K562 (cell line): ENCODE results near the gene NDUFS8.

Source experiments
- CTCF ChIP-seq, 3 experiments: IDR thresholded peaks in 2 of 3; conservative IDR thresholded peaks in 1 of 3; 2 replicates each; pipeline ENCODE4 v1.5.1; 2011 to 2012; ENCODE audit warnings: low read length in 3 of 3, mild to moderate bottlenecking in 3 of 3, control low read depth in 2 of 3, improper control_type of control experiment in 1 of 3, inconsistent platforms in 1 of 3, low read depth in 1 of 3, mixed read lengths in 1 of 3, moderate library complexity in 1 of 3; ENCODE audit not compliant: insufficient read depth in 2 of 3
- ELF1 ChIP-seq: fragments of 200-800 bp; sonication (Bioruptor generic); IDR thresholded peaks from 2 replicates; pipeline ENCODE4 v1.6.1; 2016; ENCODE audit warnings: missing genetic modification characterization, missing compliant biosample characterization
- EZH2 ChIP-seq: IDR thresholded peaks from 2 replicates; pipeline ENCODE4 v1.6.1; 2012; ENCODE audit warnings: low read depth, mild to moderate bottlenecking, inconsistent platforms, low read length, borderline replicate concordance
- KLF16 ChIP-seq: IDR thresholded peaks from 2 replicates; pipeline ENCODE4 v1.6.1; 2016; ENCODE audit warnings: antibody characterized with exemption
- NFIX ChIP-seq: fragments of 250-450 bp; sonication (Bioruptor Pico); IDR thresholded peaks from 2 replicates; pipeline ENCODE4 v1.4.0; 2020; ENCODE audit warnings: low read depth, mild to moderate bottlenecking, moderate library complexity
- NR3C1 ChIP-seq: sonication (generic); formaldehyde crosslinking; IDR thresholded peaks from 2 replicates; pipeline ENCODE4 v1.8.1; 2022; ENCODE audit warnings: missing genetic modification reagents
- RAD21 ChIP-seq, 2 experiments: fragments of 250-450 bp in 1 of 2; fragments of 450-650 bp in 1 of 2; sonication (Bioruptor Pico) in 1 of 2; formaldehyde crosslinking in 1 of 2; IDR thresholded peaks in 1 of 2; conservative IDR thresholded peaks in 1 of 2; 2 replicates each; pipeline versions ENCODE4 v1.4.0 to v1.8.0; 2020 to 2022; ENCODE audit warnings: mild to moderate bottlenecking in 2 of 2, moderate library complexity in 1 of 2
- STAT6 ChIP-seq: sonication (generic); formaldehyde crosslinking; IDR thresholded peaks from 2 replicates; pipeline ENCODE4 v1.8.1; 2023; ENCODE audit warnings: mild to moderate bottlenecking, missing genetic modification reagents
- TAF1 ChIP-seq: IDR thresholded peaks from 2 replicates; pipeline ENCODE4 v1.6.1; 2011; ENCODE audit warnings: mild to moderate bottlenecking, low read length, moderate library complexity; ENCODE audit not compliant: insufficient read depth, control insufficient read depth, severe bottlenecking; ENCODE audit errors: extremely low read depth
- ZBTB7A ChIP-seq: IDR thresholded peaks from 2 replicates; pipeline ENCODE4 v1.6.1; 2011; ENCODE audit warnings: low read depth, mild to moderate bottlenecking, low read length, moderate library complexity, borderline replicate concordance; ENCODE audit not compliant: control insufficient read depth
- ZNF121 ChIP-seq: sonication (generic); formaldehyde crosslinking; conservative IDR thresholded peaks from 2 replicates; pipeline ENCODE4 v1.8.0; 2022; ENCODE audit warnings: missing genetic modification reagents

DNA sequence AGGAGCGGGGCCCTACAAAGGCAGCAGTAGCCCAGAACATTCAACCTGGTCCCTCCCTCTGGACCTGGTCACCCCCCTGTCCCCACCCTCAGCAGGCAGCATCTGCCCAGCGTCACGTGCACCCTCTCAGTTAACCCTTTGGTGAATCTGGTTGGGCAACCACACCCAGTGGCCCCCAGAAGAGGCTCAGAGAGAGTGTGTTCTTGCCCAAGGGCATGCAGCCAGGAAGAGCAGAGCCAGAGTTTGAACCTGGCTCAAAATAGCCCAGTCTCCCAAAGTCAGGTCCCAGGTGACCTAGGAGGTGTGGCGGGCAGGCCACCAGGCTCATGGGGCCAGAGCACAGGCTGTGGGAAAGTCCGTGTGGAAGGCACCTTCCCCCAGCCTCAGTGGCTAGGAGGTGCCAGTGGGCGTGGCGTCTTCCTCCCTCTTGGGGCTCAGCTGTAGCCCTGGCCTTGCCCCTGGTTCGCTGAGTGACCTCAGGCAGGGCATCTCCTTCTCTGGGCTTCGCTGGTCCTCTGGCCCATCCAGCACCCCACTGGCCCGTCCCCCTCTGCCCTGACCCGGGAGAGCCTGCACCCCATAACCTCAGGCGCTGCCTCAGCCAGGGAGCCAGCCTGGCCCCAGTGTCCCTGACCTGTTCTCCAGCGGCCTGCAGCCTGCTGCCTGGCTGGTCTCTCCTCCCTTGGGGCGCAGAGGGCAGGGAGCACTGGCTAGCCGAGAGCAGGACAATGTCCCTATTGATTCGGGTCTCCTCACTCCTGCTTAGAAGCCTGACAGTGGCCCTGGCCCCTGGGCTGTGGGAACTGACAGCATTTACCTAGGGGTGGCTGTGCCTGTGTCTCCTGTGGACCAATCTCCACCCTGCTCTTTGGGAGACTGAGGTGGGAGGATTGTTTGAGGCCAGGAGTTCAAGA is 13.3 kb upstream of the NDUFS8 start:
- TF ChIP-seq RAD21 (CRISPR knock-in tag; conservative IDR thresholded peaks at IDR 0.05 in 1 of 2, IDR thresholded peaks at IDR 0.05 in 1 of 2) (no peak), EZH2 (no peak), ELF1 (tag) (no peak), TAF1 (no peak), NFIX (no peak), ZBTB7A (no peak), ZNF121 (no peak), STAT6 (CRISPR knock-in tag) (no peak), CTCF (IDR thresholded peaks at IDR 0.05 in 2 of 3, conservative IDR thresholded peaks at IDR 0.05 in 1 of 3; ENCODE audit: insufficient read depth in 2 of 3, low read depth in 1 of 3, low read length in 3 of 3) (no peak), NR3C1 (CRISPR knock-in tag) (no peak), KLF16 (no peak)
